TTC549 (cell line): Measurements from ENCODE around the gene CTSF.
"Not testable (repeated sequence)": the region's sequence is repeated elsewhere in the genome, so short reads cannot be mapped to it uniquely, and the experiment has no call there.

Experiments used
- FAIRE-seq: peaks from 2 replicates; lab custom pipeline; 2012; peaks lifted over from hg19 to GRCh38; lab: Jason Lieb, UNC

CTSF gene

GRCh38 chr11:66589315-66589714, 20.9 kb upstream of the CTSF start:
- FAIRE-seq, result not testable (repeated sequence)

DNA sequence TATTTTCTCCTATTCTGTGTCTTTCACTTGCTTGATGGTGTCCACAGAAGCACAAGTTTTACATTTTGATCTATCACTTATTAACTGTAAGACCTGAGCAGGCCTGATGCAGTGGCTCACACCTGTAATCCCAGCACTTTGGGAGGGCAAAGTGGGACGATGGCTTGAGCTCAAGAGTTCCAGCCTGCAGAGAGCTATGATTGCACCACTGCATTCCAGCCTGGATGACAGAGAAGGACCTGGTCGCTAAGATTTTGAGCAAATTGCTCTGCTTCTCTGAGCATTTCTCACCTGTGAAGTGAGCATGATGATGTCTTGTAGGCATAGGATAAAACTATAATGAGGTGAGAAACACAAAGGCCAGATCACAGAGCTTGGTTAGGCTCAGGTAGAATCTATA, 17.7 kb upstream of the CTSF start:
- no peak for FAIRE-seq

DNA sequence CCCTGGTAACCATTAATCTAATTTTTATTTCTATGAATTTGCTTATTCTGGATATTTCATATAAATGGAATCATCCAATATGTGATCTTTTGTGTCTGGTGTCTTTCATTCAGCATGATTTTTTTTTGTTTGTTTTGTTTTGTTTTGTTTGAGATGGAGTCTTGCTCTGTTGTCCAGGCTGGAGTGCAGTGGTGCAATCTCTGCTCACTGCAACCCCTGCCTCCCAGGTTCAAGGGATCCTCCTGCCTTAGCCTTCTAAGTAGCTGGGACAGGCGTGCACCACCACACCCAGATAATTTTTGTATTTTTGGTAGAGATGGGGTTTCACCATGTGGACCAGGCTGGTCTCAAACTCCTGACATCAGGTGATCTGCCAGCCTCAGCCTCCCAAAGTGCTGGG, 17.0 kb upstream of the CTSF start:
- not testable (repeated sequence) for FAIRE-seq

GRCh38 chr11:66582565-66583147, 14.2 kb upstream of the CTSF start:
- not testable (repeated sequence) for FAIRE-seq

DNA sequence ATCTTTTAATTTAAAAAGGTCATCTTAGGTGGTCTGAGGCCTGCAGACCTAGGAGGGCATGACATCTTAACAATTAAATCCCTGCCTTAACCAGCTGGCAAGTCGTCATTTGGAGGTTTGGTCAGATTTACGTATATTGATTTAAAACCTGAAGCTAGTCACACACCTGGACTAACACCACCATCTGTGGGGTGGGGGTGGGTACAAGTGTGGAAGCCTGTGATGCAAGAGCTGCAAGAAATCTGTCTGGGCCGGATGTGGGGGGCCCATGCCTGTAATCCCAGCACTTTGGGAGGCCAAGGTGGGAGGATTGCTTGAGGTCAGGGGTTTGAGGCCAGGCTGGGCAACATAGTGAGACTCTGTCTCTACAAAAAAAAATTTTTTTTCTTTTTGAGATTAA, 12.9 kb upstream of the CTSF start:
- no peak for FAIRE-seq

DNA sequence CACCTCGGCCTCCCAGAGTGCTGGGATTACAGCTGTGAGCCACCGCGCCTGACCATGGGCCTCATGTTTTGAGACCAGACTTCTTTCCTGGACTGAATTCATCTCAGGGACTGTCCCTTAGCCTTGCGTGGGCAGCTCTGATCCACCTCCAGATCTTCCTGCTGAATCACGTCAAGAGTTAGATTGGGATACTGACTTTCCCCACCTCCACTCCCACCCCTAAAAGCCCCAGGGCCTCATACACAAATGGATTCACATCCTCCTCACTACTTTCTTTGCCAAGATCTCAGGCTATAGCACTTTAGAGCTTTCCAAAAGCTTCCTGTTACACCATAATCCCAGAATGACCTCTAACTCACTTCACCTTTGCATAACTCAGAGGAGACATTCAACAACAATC, 12.4 kb upstream of the CTSF start:
- FAIRE-seq, result no peak

DNA sequence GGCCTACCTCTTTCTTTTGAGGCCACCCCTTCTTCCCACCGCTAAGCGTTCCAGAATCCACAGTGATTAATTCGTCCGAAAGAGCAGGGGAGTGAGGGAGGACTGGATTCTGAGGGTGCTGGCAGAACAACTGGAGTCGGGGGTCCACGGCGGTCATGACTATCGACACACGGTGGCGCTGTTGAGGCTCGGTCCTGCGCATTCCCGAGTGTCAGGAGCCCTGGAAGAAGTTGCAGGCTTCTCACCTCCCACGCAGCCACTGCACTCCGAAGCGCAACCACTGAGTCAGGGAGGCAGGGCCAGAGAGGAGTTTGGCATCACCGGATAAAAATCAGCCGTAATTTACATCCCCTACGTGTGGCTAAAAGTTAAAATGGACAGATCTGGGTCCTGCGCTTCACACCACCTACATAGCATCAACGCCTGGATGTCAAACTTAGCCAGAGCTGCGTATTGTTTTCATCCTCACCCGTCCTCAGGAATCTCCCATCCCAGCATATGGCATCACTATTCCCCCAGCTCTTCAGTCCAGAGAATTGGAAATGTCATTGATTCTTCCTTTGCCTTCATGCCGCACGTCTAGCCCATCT, 10.7 kb upstream of the CTSF start:
- no peak for FAIRE-seq

GRCh38 chr11:66570850-66571180, 2.4 kb upstream of the CTSF start:
- FAIRE-seq, result no peak

DNA sequence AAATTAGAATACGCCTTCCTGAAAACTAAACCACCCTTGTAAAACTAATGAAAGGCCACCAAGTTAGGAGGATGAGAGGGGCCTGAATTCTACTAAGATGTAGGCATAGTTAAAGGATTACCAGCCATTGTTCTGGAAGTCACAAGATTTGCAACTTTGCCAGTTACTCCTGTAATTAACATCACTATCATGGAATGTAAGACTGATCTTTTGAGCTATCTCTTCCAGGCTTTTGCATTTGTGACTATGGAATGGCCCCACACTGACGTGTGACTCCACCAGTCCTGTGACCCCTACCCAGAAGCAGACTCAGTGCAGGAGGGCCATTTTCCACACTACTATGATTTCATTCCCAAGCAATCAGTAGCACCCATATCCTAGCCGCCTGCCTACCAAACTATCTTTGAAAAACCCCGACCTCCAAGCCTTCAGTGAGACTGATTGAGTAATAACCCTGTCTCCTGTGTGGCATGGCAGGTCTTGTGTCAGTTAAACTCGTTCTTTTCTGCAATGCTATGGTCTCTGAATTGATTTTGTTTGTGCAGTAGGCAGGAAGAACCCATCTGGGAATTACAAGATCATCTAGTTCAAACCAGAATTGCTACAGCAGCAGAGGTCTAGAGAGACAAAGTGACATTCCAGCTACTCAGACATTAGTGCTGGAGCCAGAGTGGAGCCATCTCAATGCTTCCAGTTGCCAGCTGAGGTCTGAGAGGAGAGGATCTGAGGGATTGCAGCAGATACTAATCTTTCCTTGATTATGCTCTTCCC, 1.9 kb upstream of the CTSF start:
- no peak for FAIRE-seq

DNA sequence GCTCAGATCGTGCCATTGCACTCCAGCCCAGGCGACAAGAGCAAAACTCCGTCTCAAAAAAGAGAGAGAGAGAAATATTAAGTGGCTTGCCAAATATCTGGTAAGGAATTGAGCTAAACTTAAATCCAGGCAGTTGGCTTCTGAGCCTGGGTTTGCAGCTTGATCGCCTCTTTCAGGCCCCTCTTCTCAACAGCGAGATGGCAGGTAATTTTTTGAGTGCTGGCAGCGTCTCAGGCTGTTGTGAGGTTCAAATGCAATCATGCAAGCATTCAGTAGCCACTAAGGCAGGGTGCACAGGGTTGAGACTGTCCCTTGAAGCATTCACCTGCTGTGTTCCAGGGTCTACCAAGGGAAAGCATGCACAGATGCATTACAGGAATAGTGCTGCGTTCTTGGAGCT, 670 bp upstream of the CTSF start:
- no peak for FAIRE-seq

DNA sequence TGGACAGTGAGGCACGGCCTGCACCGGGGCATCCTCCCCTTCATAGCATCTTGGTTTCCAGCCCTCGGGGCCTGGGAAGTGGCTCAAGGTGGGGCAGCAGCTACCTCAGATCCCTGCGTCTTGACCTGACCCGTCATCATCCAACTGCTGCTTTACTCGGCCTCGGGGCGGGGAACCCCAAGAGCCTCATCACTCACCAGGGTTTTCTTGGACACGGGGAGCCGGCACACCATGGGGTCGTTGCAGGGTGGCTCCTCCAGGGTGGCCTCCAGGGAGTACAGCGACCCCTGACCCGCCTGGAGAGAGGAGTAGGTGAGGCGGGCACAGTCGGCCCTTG, 651 bp downstream of the CTSF start:
- FAIRE-seq, result no peak

GRCh38 chr11:66566221-66566620, 2.2 kb downstream of the CTSF start:
- FAIRE-seq, result no peak

DNA sequence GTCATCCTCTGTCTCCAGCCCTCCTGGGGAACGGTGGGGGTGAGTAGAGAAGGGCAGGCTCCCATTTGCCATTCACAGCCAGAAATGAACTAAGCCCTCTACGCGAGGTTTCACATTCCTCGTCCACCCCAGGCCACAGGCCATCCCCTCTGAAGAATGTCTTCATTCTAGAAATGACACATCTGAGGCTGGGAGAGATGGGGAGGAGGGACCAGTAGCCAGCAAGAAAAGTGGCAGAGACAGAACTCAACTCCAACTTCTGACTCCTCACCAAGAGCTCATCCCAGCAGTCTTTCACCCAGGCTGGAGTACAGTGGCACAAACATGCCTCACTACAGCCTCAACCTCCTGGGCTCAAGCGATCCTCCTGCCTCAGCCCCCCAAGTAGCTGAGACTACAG, 3.4 kb downstream of the CTSF start:
- no peak for FAIRE-seq

- FAIRE-seq, result no peak
These were observed 3.9 kb downstream of the CTSF start for GRCh38 chr11:66564538-66564937.

DNA sequence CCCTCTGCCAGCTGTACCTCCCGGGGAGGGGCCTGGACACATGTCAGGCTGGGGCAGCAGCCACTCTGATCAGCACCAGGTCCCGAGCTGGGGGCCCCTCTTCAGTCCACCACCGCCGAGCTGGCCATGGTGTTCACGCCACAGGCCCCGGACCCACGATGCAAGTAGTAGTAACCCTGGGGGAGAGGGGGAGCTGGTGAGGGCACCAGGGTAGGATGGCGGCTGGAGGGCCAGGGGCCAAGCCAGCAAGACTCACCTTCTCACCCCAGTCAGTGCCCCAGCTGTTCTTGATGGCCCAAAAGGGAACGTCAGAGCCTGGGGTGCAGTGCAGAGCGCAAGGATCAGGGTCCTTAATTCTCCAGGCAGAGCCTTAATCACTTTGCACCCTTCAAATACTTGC, 4.6 kb downstream of the CTSF start:
- FAIRE-seq, result no peak

GRCh38 chr11:66562907-66563583, 5.4 kb downstream of the CTSF start:
- FAIRE-seq, result no peak

DNA sequence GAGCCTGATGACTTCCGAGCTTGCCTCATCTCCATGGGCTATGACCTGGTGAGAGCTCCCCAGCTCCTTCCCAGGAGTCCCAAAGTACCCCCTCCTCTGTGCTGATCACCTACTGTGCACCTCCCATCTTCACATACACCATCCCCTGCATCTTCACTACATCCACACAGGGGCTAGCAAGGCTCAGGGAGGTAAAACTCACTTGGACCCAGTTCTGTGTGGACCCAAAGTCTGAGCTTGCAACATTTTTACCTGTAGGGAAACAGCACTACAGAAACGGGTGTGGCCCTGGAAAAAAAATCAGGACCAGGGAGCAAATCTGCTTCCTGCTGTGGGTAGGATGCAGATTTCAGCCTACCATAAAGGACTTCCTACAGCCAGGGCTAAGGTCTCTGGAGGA, 6.1 kb downstream of the CTSF start:
- FAIRE-seq, result no peak

DNA sequence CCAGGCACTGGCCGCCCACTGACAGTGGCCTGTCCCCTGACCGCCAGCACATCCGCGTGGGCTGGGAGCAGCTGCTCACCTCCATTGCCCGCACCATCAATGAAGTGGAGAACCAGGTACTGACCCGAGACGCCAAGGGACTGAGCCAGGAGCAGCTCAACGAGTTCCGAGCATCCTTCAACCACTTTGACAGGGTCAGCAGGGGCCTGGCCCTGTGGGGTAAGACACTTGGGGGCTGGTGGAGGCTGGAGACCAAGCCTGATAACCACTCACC, 6.5 kb downstream of the CTSF start:
- FAIRE-seq, result no peak

- no peak for FAIRE-seq
These were observed 7.0 kb downstream of the CTSF start for GRCh38 chr11:66561178-66561974.

DNA sequence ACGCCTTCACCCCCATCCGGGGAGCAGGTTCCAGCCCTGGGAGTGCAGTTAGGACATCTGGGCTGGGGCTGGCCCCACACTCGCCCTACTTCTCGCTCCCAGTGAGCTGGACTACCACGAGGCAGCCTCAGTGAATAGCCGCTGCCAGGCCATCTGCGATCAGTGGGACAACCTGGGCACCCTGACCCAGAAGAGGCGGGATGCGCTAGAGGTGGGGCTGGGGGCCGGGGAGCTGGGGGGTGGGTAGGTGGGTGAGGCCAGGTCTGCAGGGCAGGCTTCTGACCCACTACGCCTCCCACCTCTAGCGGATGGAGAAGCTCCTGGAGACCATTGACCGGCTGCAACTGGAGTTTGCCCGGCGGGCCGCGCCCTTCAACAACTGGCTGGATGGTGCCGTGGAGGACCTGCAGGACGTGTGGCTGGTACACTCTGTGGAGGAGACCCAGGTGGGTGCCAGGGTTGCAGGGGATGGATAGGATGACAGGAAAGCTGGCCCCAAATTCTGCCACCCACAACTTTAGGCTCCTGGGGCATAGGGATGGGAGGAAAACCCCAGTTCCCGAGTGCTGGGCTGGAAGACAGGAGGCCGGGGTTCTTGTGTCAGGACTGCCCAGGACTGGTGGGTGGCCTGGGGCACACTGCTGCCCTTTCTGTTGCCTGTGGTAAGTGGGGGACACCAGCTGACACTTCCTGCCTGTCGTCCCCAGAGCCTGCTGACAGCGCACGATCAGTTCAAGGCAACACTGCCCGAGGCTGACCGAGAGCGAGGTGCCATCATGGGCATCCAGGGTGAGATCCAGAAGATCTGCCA, 8.3 kb downstream of the CTSF start:
- no peak for FAIRE-seq

- FAIRE-seq, result no peak
These were observed 9.1 kb downstream of the CTSF start for GRCh38 chr11:66559142-66559865.
